GM21576 (cell line): ENCODE measurements around the gene RBMS1.
"Not testable (repeated sequence)": the region's sequence is repeated elsewhere in the genome, so short reads cannot be mapped to it uniquely, and the experiment has no call there.

ENCODE experiments used
- ATAC-seq: cut with Tn5 transposase; IDR thresholded peaks from one replicate; pipeline ENCODE4 v1.9.1; 2021; ENCODE audit warnings: mild to moderate bottlenecking, moderate library complexity; ENCODE audit not compliant: unreplicated experiment

The RBMS1 gene

GRCh38 chr2:160437273-160437672, 56.3 kb downstream of the RBMS1 start:
- no peak for ATAC-seq

GRCh38 chr2:160434254-160434948, 59.2 kb downstream of the RBMS1 start:
- no peak for ATAC-seq

GRCh38 chr2:160433466-160434140, 60.0 kb downstream of the RBMS1 start:
- no peak for ATAC-seq

- no peak for ATAC-seq
Measured at GRCh38 chr2:160432633-160433032, 61.0 kb downstream of the RBMS1 start.

GRCh38 chr2:160431441-160431840, 62.2 kb downstream of the RBMS1 start:
- peak; percentile 67 for ATAC-seq

GRCh38 chr2:160430001-160430344, 63.6 kb downstream of the RBMS1 start:
- no peak for ATAC-seq

- no peak for ATAC-seq
Measured at GRCh38 chr2:160429248-160430000, 64.2 kb downstream of the RBMS1 start.

GRCh38 chr2:160428405-160428763, 65.2 kb downstream of the RBMS1 start:
- no peak for ATAC-seq

GRCh38 chr2:160427629-160428404, 65.8 kb downstream of the RBMS1 start:
- peak; percentile 65 for ATAC-seq

- no peak for ATAC-seq
Measured at GRCh38 chr2:160426604-160427003, 67.0 kb downstream of the RBMS1 start.

- ATAC-seq = no peak
Measured at GRCh38 chr2:160425434-160426151, 68.0 kb downstream of the RBMS1 start.

GRCh38 chr2:160423126-160423525, 70.5 kb downstream of the RBMS1 start:
- no peak for ATAC-seq

GRCh38 chr2:160421646-160422501, 71.7 kb downstream of the RBMS1 start:
- not testable (repeated sequence) for ATAC-seq

- ATAC-seq = no peak
Measured at GRCh38 chr2:160420711-160421110, 72.9 kb downstream of the RBMS1 start.

- no peak for ATAC-seq
Measured at GRCh38 chr2:160419776-160420505, 73.7 kb downstream of the RBMS1 start.

- ATAC-seq = no peak
Measured at GRCh38 chr2:160418853-160419252, 74.8 kb downstream of the RBMS1 start.

- no peak for ATAC-seq
Measured at GRCh38 chr2:160418398-160418765, 75.2 kb downstream of the RBMS1 start.

GRCh38 chr2:160417745-160418397, 75.7 kb downstream of the RBMS1 start:
- no peak for ATAC-seq

GRCh38 chr2:160415991-160416390, 77.6 kb downstream of the RBMS1 start:
- ATAC-seq = no peak
